IPS-18c (cell line): Measurements from ENCODE around the gene ADGRL2.

ENCODE experiments used
- H3K4me3 ChIP-seq: 2 replicates; pipeline ENCODE4 v1.7.0; 2013; ENCODE audit warnings: low read depth, mild to moderate bottlenecking, low read length, moderate library complexity; ENCODE audit not compliant: insufficient read depth
- H3K9me3 ChIP-seq: one replicate; pipeline ENCODE4 v1.6.1; 2013; ENCODE audit warnings: mild to moderate bottlenecking, low read length, moderate library complexity; ENCODE audit not compliant: control insufficient read depth, insufficient read depth

Gene ADGRL2

DNA sequence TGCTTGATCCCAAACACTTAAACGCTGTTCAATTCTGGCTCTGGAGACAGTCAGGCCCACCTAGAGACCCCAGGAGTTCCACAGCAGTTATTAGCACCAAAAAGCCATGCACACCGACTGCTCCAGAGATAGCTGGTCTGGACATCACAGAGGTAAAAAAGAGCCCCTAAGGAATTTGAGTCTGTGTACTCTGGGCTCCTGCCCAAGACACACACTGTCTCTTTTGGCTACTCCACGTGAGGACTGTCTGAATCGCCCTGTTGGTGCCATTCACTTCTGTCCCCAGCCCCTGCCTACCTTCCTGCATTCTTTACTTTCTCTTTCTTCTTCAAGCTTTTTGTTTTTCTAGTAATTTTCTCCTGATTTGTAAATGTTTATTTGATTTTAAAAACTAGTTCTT, 197.4 kb downstream of the ADGRL2 start:
- H3K4me3 ChIP-seq, result no peak overlapping the region
- no peaks in the 10 kb centered on the region for H3K9me3 ChIP-seq

DNA sequence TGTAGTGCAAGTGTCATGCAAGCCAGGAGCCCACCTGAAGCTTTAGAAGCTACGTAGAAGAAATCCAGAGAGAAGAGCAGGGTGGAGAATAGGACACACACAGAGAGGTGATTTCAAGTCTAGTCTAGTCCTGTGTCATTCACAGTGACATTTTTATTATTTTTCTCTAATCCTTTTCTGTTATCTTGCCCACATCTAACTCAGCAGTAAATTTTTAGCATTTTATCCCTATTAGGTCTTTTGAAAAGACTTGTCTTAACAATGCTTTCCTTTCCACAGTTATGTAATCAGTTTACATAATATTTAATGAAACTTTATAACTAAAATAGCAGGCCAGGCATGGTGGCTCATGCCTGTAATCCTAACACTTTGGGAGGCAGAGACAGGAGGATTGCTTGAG, 198.6 kb downstream of the ADGRL2 start:
- Histone ChIP-seq H3K9me3 (no peaks in the 10 kb centered on the region), H3K4me3 (no peak overlapping the region)

DNA sequence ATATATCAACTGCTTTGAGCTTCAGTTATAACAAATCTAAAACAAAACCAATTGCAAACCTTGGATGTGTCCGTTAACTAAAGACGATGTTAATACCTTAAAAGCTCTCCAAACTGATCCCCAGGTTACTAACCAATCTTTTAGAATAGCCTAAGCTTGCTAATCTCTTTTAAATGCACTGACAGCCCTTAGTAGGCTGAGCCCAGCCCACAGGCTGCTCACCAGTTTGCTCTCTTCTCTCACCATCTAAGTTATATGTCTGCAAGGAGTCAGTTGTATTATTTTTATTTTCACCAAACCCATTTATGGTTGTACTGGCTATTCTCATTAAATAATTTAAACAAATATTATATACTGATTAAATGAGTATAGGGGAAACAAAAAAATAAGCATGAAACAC, 199.5 kb downstream of the ADGRL2 start:
- Histone ChIP-seq H3K9me3 (no peaks in the 10 kb centered on the region), H3K4me3 (no peak overlapping the region)

GRCh38 chr1:82001345-82001744, 200.6 kb downstream of the ADGRL2 start:
- H3K9me3 ChIP-seq, result no peaks in the 10 kb centered on the region
- H3K4me3 ChIP-seq, result no peak overlapping the region

DNA sequence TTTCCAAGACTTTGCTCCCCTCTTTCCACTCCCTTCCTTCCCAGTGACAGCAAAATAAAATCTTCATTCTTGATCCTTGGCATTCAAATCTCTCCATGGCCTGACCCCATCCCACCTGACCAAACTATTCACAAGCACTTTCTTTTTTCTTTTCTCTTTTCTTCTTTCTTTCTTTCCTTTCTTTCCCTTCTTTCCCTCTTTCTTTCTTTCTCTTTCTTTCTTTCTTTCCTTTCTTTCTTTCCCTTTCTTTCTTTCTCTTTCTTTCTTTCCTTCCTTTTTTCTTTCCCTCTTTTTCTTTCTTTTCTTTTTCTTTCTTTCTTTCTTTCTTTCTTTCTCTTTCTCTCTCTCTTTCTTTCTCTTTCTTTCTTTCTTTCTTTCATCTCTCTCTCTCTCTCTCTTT, 207.1 kb downstream of the ADGRL2 start:
- Histone ChIP-seq H3K4me3 (no peak overlapping the region), H3K9me3 (no peaks in the 10 kb centered on the region)

GRCh38 chr1:82013702-82014101, 213.0 kb downstream of the ADGRL2 start:
- Histone ChIP-seq H3K9me3 (no peaks in the 10 kb centered on the region), H3K4me3 (no peak overlapping the region)

GRCh38 chr1:82015444-82015843, 214.7 kb downstream of the ADGRL2 start:
- Histone ChIP-seq H3K9me3 (no peaks in the 10 kb centered on the region), H3K4me3 (no peak overlapping the region)

GRCh38 chr1:82018319-82018718, 217.6 kb downstream of the ADGRL2 start:
- Histone ChIP-seq H3K4me3 (no peak overlapping the region), H3K9me3 (no peaks in the 10 kb centered on the region)

DNA sequence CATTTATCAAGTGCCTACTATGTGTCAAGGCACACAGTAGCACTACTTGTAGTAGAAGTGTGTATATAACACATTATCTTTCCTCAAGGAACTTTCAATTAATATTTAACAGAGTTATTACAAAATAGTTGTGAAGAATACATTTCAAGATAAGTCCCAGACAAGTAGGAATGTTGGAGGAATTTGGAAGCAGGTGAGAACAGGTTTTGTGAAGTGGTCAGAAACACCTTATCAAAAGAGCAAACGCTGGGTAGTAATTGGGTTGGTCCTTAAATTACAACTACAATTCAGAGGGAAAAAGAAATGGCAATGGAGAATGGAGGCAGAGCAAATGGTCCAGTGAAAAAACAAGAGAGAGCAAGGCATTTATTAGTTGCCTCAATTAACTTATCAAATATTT, 218.8 kb downstream of the ADGRL2 start:
- H3K9me3 ChIP-seq, result no peaks in the 10 kb centered on the region

GRCh38 chr1:82030830-82031229, 230.1 kb downstream of the ADGRL2 start:
- Histone ChIP-seq H3K9me3 (no peaks in the 10 kb centered on the region), H3K4me3 (no peak overlapping the region)

More for the DNA sequence above, 218.8 kb downstream of the ADGRL2 start:
- no peak overlapping the region for H3K4me3 ChIP-seq

DNA sequence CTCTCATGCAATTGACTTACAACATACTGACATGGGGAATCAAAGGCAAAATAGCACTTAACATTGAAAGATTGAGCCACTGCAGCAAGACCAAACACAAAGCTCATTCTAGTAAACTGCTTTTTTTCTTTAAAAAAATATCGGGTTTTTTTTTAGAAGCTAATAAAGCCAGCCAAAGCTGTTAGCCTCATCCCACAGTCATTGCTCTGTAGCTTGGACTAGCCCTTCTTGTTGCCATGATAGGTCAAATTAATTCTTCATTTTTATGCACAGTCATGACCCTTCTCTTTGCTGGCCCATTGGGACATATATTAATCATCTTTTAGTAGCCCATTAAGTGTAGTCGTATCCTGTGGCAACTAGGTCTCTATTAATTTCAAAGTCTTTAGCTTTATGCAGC, 231.3 kb downstream of the ADGRL2 start:
- no peaks in the 10 kb centered on the region for H3K9me3 ChIP-seq
- H3K4me3 ChIP-seq, result no peak overlapping the region

DNA sequence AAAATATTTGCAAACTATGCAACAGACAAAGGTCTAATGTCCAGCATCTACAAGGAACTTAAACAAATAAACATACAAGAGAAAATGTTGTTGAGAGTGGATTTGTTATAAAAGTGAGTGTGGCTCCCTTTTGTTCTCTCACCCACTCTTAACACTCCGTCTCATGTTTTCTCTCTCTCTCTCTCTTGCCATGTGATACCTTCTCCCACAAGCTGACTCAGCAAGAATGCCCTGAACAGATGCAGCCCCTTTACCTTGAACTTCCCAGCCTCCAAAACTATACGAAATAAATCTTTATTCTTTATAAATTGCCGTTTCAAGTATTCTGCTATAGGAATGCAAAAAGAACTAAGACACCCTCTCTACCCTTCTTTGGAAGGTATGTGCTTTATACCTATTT, 234.1 kb downstream of the ADGRL2 start:
- H3K9me3 ChIP-seq, result no peaks in the 10 kb centered on the region
- no peak overlapping the region for H3K4me3 ChIP-seq
